Tongue (tissue), 3 donors: ENCODE results near the gene SYNRG. TPM values are rescaled to one million over a fixed set of nuclear protein-coding genes. Genes with fewer than 3 reads are reported as not detected.
A peak's percentile ranks its signal among the peaks of the same experiment; 100 is the strongest.

Experiments used
- DNase-seq: peaks from one replicate; pipeline ENCODE4 v3.0.0-alpha.2; 2015
- small RNA-seq: library from RNA; depleted of rRNA; stranded (forward); fragments of <200 nt; gene quantifications from one replicate; pipeline ENCODE3, GENCODE V24; 2014; ENCODE audit warnings: low replicate concordance
- total RNA-seq: library from RNA; depleted of rRNA; stranded (reverse); fragments of >200 nt; gene quantifications from one replicate; pipeline ENCODE4 v1.2.3, GENCODE V29; 2014

The SYNRG gene
- total RNA-seq, 1 donor from 2014 or later, result 21.4 TPM

GRCh38 chr17:37476431-37477120 is 132.6 kb downstream of the SYNRG start:
- peak; percentile 57 for DNase-seq

- DNase-seq, result no peak
Observed at GRCh38 chr17:37475731-37476420, 133.3 kb downstream of the SYNRG start.

GRCh38 chr17:37470181-37470580 is 139.0 kb downstream of the SYNRG start:
- DNase-seq, result no peak

- no peak for DNase-seq
Observed at GRCh38 chr17:37466471-37466870, 142.7 kb downstream of the SYNRG start.

- no peak for DNase-seq
Observed at GRCh38 chr17:37465069-37465616, 144.1 kb downstream of the SYNRG start.

Small RNA genes within 50 kb of the gene (small RNA-seq; reads per million reads assigned to genes)
- not detected for gene MIR378J

Other genes with a start within 250 kb of the SYNRG start
- gene C17orf78, start 233.4 kb downstream of the SYNRG start, total RNA-seq, result not detected
- 45.0 TPM for gene ACACA, start 202.6 kb downstream of the SYNRG start, total RNA-seq
- 23.4 TPM for gene TADA2A, start 202.5 kb downstream of the SYNRG start, total RNA-seq
- gene DUSP14, start 119.5 kb downstream of the SYNRG start, total RNA-seq, result 16.3 TPM
- 23.8 TPM for gene DDX52, start 34.0 kb upstream of the SYNRG start, total RNA-seq
- not detected for gene HNF1B, start 135.6 kb upstream of the SYNRG start, total RNA-seq